ENCODE data around the gene DHRSX. TPM values are rescaled to one million over a fixed set of nuclear protein-coding genes. Genes with fewer than 3 reads are reported as not detected.

The DHRSX gene
- total RNA-seq, 1 donor from 2014 or later: 31.8 TPM

GRCh38 chrX:2252331-2253065, 248.3 kb downstream of the DHRSX start:
- TF ChIP-seq, protein P1, sequence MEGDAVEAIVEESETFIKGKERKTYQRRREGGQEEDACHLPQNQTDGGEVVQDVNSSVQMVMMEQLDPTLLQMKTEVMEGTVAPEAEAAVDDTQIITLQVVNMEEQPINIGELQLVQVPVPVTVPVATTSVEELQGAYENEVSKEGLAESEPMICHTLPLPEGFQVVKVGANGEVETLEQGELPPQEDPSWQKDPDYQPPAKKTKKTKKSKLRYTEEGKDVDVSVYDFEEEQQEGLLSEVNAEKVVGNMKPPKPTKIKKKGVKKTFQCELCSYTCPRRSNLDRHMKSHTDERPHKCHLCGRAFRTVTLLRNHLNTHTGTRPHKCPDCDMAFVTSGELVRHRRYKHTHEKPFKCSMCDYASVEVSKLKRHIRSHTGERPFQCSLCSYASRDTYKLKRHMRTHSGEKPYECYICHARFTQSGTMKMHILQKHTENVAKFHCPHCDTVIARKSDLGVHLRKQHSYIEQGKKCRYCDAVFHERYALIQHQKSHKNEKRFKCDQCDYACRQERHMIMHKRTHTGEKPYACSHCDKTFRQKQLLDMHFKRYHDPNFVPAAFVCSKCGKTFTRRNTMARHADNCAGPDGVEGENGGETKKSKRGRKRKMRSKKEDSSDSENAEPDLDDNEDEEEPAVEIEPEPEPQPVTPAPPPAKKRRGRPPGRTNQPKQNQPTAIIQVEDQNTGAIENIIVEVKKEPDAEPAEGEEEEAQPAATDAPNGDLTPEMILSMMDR (IDR thresholded peaks at IDR 0.05): no peak
- TF ChIP-seq EZH2 (IDR thresholded peaks at IDR 0.05): no peak
- TF ChIP-seq EZH2phosphoT487 (IDR thresholded peaks at IDR 0.05): no peak
- Histone ChIP-seq H3K4me3 (no peak overlapping the region), H3K79me2 (ENCODE audit: low read depth) (no peaks in the 10 kb centered on the region), H3K9me3 (ENCODE audit: low read depth) (no peaks in the 10 kb centered on the region), H3F3A (ENCODE audit: low read depth) (peaks cover 4% of the 10 kb centered on the region), H2AFZ (replicated peaks) (no peak overlapping the region), H3K9ac (no peak overlapping the region), H3K27ac (no peak overlapping the region), H3K4me1 (peaks cover 10% of the 10 kb centered on the region), H3K36me3 (no peaks in the 10 kb centered on the region), H3K4me2 (no peak overlapping the region), H4K20me1 (ENCODE audit: low read depth) (no peaks in the 10 kb centered on the region), H3K27me3 (no peaks in the 10 kb centered on the region)
- peaks cover 29% of the 10 kb centered on the region for H3K36me3 Mint-ChIP-seq
- H3K4me1 Mint-ChIP-seq: no peaks in the 10 kb centered on the region
- DNase-seq (ENCODE audit: low spot score): no peak
- H3K4me3 Mint-ChIP-seq: no peak overlapping the region
- H3K27me3 Mint-ChIP-seq (ENCODE audit: insufficient read depth, low read depth): peaks cover 4% of the 10 kb centered on the region
- H3K9me3 Mint-ChIP-seq: peaks cover 42% of the 10 kb centered on the region
- no peak overlapping the region for H3K27ac Mint-ChIP-seq

DNA sequence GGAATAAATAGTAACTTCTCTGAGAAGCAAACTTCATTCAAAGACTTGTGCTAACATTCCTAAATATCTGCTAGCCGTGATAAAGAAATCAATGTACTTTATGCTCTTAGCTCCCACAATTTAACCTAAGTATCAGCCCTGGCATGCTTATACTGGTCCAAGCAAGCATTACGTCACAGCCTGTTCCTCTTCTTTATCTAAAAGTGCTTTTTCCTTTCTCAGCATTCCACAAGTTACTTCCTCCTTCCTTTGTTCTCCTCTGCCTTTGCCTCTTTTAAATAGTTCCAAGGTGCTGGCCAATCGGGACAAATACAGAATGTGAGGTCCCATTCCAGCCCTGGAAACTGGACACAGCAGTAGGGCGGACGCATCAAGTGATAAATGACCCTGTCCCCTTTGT, 249.6 kb downstream of the DHRSX start:
- H3K4me3 ChIP-seq: no peak overlapping the region
- TF ChIP-seq EZH2phosphoT487 (IDR thresholded peaks at IDR 0.05) (no peak), EZH2 (IDR thresholded peaks at IDR 0.05) (no peak)
- TF ChIP-seq, protein P1 (IDR thresholded peaks at IDR 0.05): no peak
- no peak overlapping the region for H3K4me2 ChIP-seq
- Mint-ChIP-seq H3K4me3 (no peak overlapping the region), H3K27ac (no peak overlapping the region), H3K27me3 (ENCODE audit: insufficient read depth, low read depth) (peaks cover 4% of the 10 kb centered on the region), H3K4me1 (no peaks in the 10 kb centered on the region), H3K9me3 (peaks cover 42% of the 10 kb centered on the region), H3K36me3 (peaks cover 29% of the 10 kb centered on the region)
- H3K79me2 ChIP-seq (ENCODE audit: low read depth): no peaks in the 10 kb centered on the region
- H3K9me3 ChIP-seq (ENCODE audit: low read depth): no peaks in the 10 kb centered on the region
- H3K27ac ChIP-seq: peak overlapping the region; percentile 46
- DNase-seq (ENCODE audit: low spot score): peak; percentile 31
- no peak overlapping the region for H2AFZ ChIP-seq (replicated peaks)
- H3K36me3 ChIP-seq: no peaks in the 10 kb centered on the region
- peaks cover 10% of the 10 kb centered on the region for H3K4me1 ChIP-seq
- H3K27me3 ChIP-seq: no peaks in the 10 kb centered on the region
- H4K20me1 ChIP-seq (ENCODE audit: low read depth): no peaks in the 10 kb centered on the region
- peaks cover 4% of the 10 kb centered on the region for H3F3A ChIP-seq (ENCODE audit: low read depth)
- H3K9ac ChIP-seq: no peak overlapping the region

DNA sequence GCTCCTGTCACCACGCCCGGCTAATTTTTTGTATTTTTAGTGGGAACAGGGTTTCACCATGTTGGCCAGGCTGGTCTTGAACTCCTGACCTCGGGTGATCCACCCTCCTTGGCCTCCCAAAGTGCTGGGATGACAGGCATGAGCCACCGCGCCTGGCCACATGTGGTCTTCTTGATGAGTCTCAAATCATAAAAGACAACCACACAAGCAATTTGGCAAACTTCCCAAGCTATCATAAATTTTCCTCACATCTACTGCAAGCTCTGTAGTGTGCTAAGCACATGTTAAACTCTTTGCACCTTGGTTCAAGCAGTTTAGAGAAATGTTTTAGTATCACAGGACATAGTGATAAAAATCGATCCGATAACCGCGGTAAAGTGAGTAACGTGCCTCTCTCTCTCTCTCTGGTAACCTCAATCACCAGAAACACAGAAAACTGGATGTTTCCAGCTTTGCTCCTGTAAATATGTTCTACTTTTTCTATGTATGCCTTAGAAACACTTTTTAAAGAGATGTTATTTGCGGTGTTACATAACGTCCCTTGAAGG, 256.8 kb downstream of the DHRSX start:
- H4K20me1 ChIP-seq (ENCODE audit: low read depth): no peaks in the 10 kb centered on the region
- H3K4me1 Mint-ChIP-seq: no peaks in the 10 kb centered on the region

More for the DNA sequence above, 256.8 kb downstream of the DHRSX start:
- Histone ChIP-seq H3K79me2 (ENCODE audit: low read depth) (no peaks in the 10 kb centered on the region), H2AFZ (replicated peaks) (no peak overlapping the region), H3K36me3 (no peaks in the 10 kb centered on the region), H3K27ac (no peak overlapping the region), H3F3A (ENCODE audit: low read depth) (no peaks in the 10 kb centered on the region), H3K27me3 (no peaks in the 10 kb centered on the region), H3K9ac (no peak overlapping the region), H3K4me1 (no peaks in the 10 kb centered on the region), H3K9me3 (ENCODE audit: low read depth) (no peaks in the 10 kb centered on the region), H3K4me3 (no peak overlapping the region), H3K4me2 (no peak overlapping the region)
- TF ChIP-seq EZH2 (IDR thresholded peaks at IDR 0.05) (no peak), EZH2phosphoT487 (IDR thresholded peaks at IDR 0.05) (no peak)
- TF ChIP-seq, protein P1 (IDR thresholded peaks at IDR 0.05): no peak
- Mint-ChIP-seq H3K27ac (no peak overlapping the region), H3K4me3 (no peak overlapping the region), H3K27me3 (ENCODE audit: insufficient read depth, low read depth) (peaks cover 3% of the 10 kb centered on the region), H3K36me3 (peaks cover 34% of the 10 kb centered on the region), H3K9me3 (peaks cover 23% of the 10 kb centered on the region)
- no peak for DNase-seq (ENCODE audit: low spot score)

Measured in neural progenitor cell (in vitro differentiated cells).